ENCODE data around the gene DSE.
A peak's percentile ranks its signal among the peaks of the same experiment; 100 is the strongest.
"Not testable (repeated sequence)": the region's sequence is repeated elsewhere in the genome, so short reads cannot be mapped to it uniquely, and the experiment has no call there.

DSE gene

GRCh38 chr6:116370760-116371119, at the start of gene DSE:
Gene DSE (plus strand): TSS chr6:116370947. CDS start chr6:116399251, 28,304 bp downstream.
- ATAC-seq = peak; percentile 73 to 78

GRCh38 chr6:116321933-116322332, 48.8 kb upstream of the DSE start:
- ATAC-seq = not testable (repeated sequence)

DNA sequence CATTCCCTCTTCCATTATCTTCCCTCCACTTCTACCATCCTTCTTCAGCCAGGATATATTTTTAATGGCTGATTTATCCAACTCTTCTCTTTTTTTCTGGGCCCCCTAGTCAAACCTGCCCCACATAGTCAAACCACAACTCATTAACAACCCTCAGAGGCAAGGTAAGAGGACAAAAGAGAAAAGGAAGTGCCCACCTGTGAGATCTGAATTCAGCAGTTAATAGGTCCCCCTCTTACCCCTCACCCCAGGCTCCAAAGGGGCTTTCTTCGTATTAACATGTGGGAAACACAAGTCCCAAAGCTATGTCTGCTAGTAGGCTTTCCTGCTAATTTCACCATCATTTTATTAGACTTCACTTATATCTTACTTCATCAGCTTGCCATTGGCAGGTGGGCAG, 46.9 kb upstream of the DSE start:
- ATAC-seq = no peak

DNA sequence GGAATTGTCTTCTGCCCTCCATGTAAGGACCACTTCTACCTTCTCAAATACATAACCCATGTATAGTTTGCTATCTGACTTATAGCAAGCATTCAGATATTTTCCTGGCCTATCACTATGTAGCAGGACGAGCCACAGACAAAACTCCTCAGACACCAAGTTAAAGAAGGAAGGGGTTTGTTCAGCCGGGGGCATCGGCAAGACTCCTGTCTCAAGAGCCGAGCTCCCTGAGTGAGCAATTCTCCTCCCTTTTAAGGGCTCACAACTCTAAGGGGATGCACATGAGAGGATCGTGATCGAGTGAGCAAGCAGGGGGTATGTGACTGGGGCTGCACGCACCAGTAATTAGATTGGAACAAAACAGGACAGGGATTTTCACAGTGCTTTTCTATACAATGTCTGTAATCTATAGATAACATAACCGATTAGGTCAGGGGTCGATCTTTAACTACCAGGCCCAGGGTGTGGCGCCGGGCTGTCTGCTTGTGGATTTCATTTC, 45.1 kb upstream of the DSE start:
- not testable (repeated sequence) for ATAC-seq

DNA sequence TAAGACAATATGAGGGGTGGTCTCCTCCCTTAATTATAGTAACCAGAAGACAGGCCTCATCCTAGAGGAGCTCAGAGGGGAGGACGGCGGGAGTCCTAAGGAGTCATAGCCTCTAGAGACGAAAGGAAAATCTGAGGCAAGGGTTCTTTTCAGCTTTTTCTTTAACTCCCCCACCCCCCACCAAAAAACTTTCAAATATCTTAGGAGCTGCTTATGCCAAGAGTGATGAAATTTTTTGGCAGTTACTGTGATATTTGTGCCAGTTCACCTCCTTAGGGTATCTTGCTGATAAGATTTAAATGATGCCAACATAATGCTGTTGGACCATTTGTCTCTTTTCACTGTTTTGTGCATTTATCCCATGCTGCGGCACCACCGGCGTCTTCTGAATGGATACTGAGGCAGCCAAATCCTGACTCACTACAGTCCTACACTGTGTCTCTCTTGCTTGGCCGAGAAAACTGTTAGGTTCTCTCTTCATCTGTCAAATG, 44.5 kb upstream of the DSE start:
- ATAC-seq = no peak

GRCh38 chr6:116326996-116327395, 43.8 kb upstream of the DSE start:
- no peak for ATAC-seq

DNA sequence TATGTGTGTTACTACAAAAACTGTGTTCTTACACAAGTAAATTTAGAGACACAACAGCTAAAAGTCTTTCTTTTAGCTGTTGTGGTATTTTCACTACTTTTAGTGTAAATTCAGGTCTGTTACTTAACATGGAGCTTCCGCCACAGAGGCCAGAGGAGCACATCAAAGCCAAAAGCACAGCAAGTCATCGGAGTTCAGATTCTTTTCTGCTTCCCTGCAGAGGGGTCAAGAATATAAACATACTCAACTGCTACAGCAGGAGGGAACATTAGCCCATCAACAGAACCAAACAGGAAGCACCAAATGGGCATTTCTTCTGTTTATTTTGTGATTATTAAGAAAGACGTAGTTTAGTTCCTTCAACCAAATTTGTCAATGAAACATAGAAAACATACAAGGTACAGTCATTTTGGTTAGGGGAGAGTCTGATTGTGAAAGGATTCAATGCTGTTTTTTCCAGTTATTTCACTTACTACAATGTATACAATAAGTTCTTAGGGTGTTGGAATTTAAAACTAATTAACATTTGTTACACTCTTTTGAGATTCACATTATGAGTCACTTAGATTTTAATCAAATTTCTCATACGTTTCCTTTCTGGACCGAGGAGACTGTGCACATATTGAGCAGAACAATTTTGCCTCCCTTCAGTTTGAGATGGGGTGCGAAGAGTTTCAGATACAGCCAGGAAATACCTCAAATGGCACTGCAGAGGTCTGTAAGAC, 42.8 kb upstream of the DSE start:
- ATAC-seq = no peak

DNA sequence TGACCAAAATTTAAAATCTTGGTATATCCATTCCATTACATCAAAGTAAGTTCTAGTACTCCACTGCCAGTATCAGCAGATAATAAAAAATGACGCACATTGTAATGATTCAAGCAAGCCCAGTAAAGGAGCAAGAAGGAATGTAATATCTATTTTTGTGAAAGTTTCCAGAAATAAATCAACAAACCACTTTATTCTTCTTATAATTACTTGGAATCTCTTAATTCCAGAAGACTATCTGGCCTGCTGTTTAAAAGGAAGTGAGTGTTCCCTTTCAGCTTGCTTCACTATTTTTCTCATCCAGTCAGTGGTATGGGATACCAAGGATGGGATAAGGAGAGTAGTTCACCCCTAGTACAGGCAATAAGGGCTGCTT, 42.2 kb upstream of the DSE start:
- ATAC-seq = no peak

DNA sequence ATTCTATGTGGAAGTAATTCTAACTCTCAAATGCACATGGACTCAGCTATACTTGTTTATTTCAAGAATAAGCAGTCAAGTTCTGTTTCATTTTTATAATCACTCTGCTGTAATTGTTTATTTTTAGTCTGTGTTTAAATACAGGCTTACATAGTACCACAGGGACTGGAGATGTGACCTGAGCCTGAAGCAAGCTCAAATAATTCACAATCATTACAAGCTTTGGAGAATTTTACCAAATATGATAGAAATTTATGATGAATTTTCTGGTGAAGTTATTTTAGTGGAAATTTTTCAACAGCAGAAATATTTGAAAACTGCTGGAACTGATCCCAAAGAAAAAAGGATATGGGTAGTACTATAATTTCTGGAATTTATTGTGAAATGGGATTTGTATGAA, 41.6 kb upstream of the DSE start:
- no peak for ATAC-seq

- no peak for ATAC-seq
Measured at GRCh38 chr6:116330511-116330910, 40.2 kb upstream of the DSE start.

GRCh38 chr6:116332096-116332495, 38.7 kb upstream of the DSE start:
- no peak for ATAC-seq

GRCh38 chr6:116334638-116335409, 35.9 kb upstream of the DSE start:
- ATAC-seq = not testable (repeated sequence)

DNA sequence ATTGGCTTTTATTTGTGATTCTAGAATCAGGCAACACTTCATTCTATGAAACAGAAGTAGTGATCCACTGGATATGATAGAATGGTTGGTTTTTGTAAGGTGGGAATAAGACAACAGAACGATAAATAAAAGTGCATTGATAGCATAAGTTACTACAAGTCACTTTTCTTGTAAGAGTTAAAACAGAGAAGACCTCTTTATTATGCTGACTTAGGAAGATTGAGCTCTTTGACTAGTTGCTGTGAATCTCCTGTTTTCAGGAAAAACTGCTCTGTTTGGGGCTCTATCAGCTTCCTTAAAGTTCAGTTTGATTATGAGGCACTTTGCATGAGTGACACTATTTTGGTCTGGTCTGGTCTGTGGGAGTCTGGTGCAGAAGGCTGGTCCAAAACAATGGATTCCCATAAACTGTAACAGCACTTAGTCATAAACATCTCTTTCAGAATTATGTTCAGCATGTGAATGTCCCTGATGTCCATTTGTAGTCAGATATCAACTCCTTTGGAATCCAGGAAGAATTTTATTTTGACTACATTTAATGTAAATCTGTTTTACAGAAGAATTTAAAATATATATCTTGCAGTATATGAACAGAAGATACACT, 35.0 kb upstream of the DSE start:
- no peak for ATAC-seq

- no peak for ATAC-seq
Measured at GRCh38 chr6:116338943-116339342, 31.8 kb upstream of the DSE start.

DNA sequence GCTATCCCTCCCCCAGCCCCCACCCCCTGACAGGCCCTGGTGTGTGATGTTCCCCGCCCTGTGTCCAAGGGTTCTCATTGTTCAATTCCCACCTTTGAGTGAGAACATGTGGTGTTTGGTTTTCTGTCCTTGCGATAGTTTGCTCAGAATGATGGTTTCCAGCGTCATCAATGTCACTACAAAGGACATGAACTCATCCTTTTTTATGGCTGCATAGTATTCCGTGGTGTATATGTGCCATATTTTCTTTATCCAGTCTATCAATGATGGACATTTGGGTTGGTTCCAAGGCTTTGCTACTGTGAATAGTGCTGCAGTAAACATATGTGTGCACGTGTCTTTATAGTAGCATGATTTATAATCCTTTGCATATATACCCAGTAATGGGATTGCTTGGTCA, 30.1 kb upstream of the DSE start:
- not testable (repeated sequence) for ATAC-seq

GRCh38 chr6:116349216-116349615, 21.5 kb upstream of the DSE start:
- no peak for ATAC-seq

GRCh38 chr6:116351101-116351500, 19.6 kb upstream of the DSE start:
- ATAC-seq = no peak

- no peak for ATAC-seq
Measured at GRCh38 chr6:116352515-116353471, 18.0 kb upstream of the DSE start.

DNA sequence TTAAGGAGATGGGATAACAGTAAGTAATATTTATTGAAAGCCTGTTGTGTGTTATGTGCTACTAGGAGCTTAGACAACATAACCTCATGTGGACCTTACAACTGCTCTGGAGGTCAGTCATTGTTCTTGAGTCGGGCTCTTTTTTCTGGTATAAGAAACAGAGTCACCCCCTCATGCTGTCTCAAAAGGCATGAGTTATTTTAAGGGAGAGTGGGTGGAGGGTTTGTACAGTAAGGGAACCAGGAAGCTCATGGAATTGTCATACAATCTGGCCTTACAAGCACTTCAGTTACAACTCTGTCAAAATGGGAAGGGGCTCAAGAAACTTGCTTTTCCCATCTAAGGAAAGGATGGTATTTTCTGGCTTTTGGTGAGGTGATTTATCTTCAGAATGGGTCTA, 16.5 kb upstream of the DSE start:
- no peak for ATAC-seq

DNA sequence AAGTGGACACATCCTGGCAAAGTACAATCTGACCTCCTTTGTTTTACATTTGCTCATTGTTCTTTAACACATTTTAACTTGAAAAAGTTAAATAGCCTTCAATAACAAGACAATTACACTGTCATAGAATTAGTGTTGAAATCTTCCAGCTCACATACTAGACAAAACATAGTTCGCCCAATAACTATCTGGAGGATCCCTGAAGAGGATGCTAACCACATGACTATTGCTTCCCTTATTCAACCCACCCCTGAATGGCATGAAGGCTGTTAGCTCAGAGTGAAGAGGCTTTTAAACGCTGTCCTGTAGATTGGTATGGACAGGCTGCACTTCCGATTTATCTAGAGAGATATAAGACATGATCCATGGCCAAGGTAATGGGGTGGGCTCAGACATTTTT, 15.0 kb upstream of the DSE start:
- no peak for ATAC-seq

DNA sequence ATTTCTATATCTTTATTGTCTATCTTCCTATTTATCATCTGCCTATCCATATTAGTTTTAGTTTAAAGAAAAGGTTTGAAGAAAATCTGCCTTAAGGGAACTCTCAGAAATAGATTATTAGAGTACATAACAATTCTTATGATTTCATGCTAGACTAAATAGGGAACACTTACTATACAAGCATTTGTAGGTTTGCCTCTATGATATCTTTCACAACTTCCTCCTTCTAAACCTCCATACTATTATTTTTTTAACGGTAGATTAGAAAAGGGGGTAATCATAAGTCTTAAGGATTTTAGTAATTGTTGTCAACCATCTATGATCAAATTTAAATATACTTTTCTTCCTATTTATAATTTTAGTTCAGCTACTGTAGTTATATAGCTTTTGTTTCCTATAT, 11.6 kb upstream of the DSE start:
- ATAC-seq = no peak

GRCh38 chr6:116359835-116360234, 10.9 kb upstream of the DSE start:
- ATAC-seq = no peak

DNA sequence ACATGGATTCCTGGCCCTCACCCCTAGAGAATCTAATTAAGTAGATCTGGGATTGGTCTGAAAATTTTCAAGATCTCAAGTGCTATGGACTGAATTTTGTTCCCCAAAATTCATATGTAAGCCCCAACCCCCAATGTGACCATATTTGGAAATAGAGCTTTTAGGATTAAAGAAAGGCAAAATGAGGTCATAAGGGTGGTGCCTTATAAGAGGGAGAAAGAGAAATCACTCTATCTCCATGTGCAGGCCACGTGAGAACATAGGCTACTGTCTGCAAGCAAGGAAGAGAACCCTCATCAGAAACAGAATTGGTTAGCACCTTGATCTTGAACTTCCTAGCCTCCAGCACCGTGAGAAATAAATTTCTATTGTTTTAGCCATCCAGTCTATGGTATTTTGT, 8.5 kb upstream of the DSE start:
- no peak for ATAC-seq

Data from activated CD4-positive, CD25-positive, alpha-beta regulatory T cell treated with anti-CD3 and anti-CD28 coated beads, Interleukin-2, amount 50 U/mL, for 24 hours (primary cell).